CD4-positive, alpha-beta T cell treated with Interleukin-4 for 4 hours (primary cell): ENCODE measurements around the gene UCN3.
"Not testable (repeated sequence)": the region's sequence is repeated elsewhere in the genome, so short reads cannot be mapped to it uniquely, and the experiment has no call there.

Experiments used
- DNase-seq: peaks from one replicate; pipeline ENCODE4 v3.0.0-alpha.2; 2020

The UCN3 gene

GRCh38 chr10:5410787-5411186 lies 46.0 kb downstream of the UCN3 start:
- not testable (repeated sequence) for DNase-seq

- DNase-seq: no peak
These were observed 47.1 kb downstream of the UCN3 start for GRCh38 chr10:5411941-5412276.

- peak; percentile 48 for DNase-seq
These were observed 47.6 kb downstream of the UCN3 start, which contains the start of gene NET1 for GRCh38 chr10:5412277-5412941. TSS of gene NET1 (plus strand) at chr10:5412557. CDS start at chr10:5412693, 136 bp downstream.

GRCh38 chr10:5413012-5413938 lies 48.5 kb downstream of the UCN3 start:
- DNase-seq: no peak

- DNase-seq: no peak
These were observed 52.2 kb downstream of the UCN3 start for GRCh38 chr10:5416981-5417380.

GRCh38 chr10:5418584-5418983 lies 53.8 kb downstream of the UCN3 start:
- DNase-seq: no peak

GRCh38 chr10:5419466-5420094 lies 54.8 kb downstream of the UCN3 start:
- DNase-seq: no peak

GRCh38 chr10:5423771-5424170 lies 59.0 kb downstream of the UCN3 start:
- no peak for DNase-seq
